GM12878 (cell line): ENCODE results near the gene PPP3CA.

Experiments
- ASH2L ChIP-seq: fragments of 300-600, 200-600 bp; sonication (generic); IDR thresholded peaks from 2 replicates; pipeline ENCODE4 v1.6.1; 2017; ENCODE audit warnings: low read depth, mild to moderate bottlenecking, borderline replicate concordance
- ATF2 ChIP-seq: IDR thresholded peaks from 2 replicates; pipeline ENCODE4 v1.6.1; 2012; ENCODE audit warnings: low read length, inconsistent platforms
- ATF7 ChIP-seq: fragments of 450-650 bp; IDR thresholded peaks from 2 replicates; pipeline ENCODE4 v1.6.1; 2016; ENCODE audit warnings: low read depth, mild to moderate bottlenecking
- BHLHE40 ChIP-seq, 2 experiments: fragments of 450-650 bp in 1 of 2; IDR thresholded peaks; 2 replicates each; pipeline ENCODE4 v1.6.1; 2011 to 2017; ENCODE audit warnings: low read depth in 2 of 2, borderline replicate concordance in 1 of 2, improper control_type of control experiment in 1 of 2, low read length in 1 of 2, mild to moderate bottlenecking in 1 of 2
- BMI1 ChIP-seq: fragments of 450-650 bp; IDR thresholded peaks from 2 replicates; pipeline ENCODE4 v1.6.1; 2016; ENCODE audit warnings: mild to moderate bottlenecking, moderate library complexity, borderline replicate concordance
- BRCA1 ChIP-seq: IDR thresholded peaks from 2 replicates; pipeline ENCODE4 v1.6.1; 2011; ENCODE audit warnings: low read depth, low read length, improper control_type of control experiment
- CBX5 ChIP-seq: sonication (generic); IDR thresholded peaks from 2 replicates; pipeline ENCODE4 v1.6.1; 2016; ENCODE audit warnings: low read depth, moderate library complexity, mild to moderate bottlenecking, inconsistent platforms
- CREB1 ChIP-seq: IDR thresholded peaks from 2 replicates; pipeline ENCODE4 v1.6.1; 2012; ENCODE audit warnings: low read depth, mild to moderate bottlenecking, inconsistent platforms
- MTA2 ChIP-seq: fragments of 450-650 bp; IDR thresholded peaks from 2 replicates; pipeline ENCODE4 v1.6.1; 2016; ENCODE audit warnings: low read depth, mild to moderate bottlenecking, moderate library complexity
- POLR2A ChIP-seq: IDR thresholded peaks from 2 replicates; pipeline ENCODE4 v1.6.1; 2011; ENCODE audit warnings: low read depth, mild to moderate bottlenecking, low read length
- RFX5 ChIP-seq: IDR thresholded peaks from 2 replicates; pipeline ENCODE4 v1.6.1; 2011; ENCODE audit warnings: low read depth, low read length, improper control_type of control experiment
- TF ChIP-seq, protein P1 (sequence below), 3 experiments: IDR thresholded peaks in 2 of 3; conservative IDR thresholded peaks in 1 of 3; 2 replicates each; pipeline ENCODE4 v1.5.1; 2011; ENCODE audit warnings: low read depth in 3 of 3, low read length in 3 of 3, mild to moderate bottlenecking in 3 of 3, control low read depth in 2 of 3, moderate library complexity in 2 of 3, inconsistent platforms in 1 of 3, mixed read lengths in 1 of 3; ENCODE audit not compliant: control insufficient read depth in 2 of 3, insufficient read depth in 1 of 3; ENCODE audit errors: extremely low read depth in 1 of 3
- TF ChIP-seq, protein P2 (sequence below): IDR thresholded peaks from 2 replicates; pipeline ENCODE4 v1.6.1; 2012; ENCODE audit warnings: low read depth, low read length, improper control_type of control experiment

GRCh38 chr4:101236097-101236496, 111.2 kb downstream of the PPP3CA start:
- TF ChIP-seq, protein P1, sequence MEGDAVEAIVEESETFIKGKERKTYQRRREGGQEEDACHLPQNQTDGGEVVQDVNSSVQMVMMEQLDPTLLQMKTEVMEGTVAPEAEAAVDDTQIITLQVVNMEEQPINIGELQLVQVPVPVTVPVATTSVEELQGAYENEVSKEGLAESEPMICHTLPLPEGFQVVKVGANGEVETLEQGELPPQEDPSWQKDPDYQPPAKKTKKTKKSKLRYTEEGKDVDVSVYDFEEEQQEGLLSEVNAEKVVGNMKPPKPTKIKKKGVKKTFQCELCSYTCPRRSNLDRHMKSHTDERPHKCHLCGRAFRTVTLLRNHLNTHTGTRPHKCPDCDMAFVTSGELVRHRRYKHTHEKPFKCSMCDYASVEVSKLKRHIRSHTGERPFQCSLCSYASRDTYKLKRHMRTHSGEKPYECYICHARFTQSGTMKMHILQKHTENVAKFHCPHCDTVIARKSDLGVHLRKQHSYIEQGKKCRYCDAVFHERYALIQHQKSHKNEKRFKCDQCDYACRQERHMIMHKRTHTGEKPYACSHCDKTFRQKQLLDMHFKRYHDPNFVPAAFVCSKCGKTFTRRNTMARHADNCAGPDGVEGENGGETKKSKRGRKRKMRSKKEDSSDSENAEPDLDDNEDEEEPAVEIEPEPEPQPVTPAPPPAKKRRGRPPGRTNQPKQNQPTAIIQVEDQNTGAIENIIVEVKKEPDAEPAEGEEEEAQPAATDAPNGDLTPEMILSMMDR (IDR thresholded peaks at IDR 0.05 in 2 of 3, conservative IDR thresholded peaks at IDR 0.05 in 1 of 3; ENCODE audit: control insufficient read depth in 2 of 3, extremely low read depth in 1 of 3, insufficient read depth in 1 of 3, low read depth in 3 of 3, low read length in 3 of 3): no peak
- no peak for TF ChIP-seq CREB1
- TF ChIP-seq ASH2L: no peak
- TF ChIP-seq POLR2A: no peak
- no peak for TF ChIP-seq CBX5
- TF ChIP-seq BMI1: no peak
- TF ChIP-seq, protein P2, sequence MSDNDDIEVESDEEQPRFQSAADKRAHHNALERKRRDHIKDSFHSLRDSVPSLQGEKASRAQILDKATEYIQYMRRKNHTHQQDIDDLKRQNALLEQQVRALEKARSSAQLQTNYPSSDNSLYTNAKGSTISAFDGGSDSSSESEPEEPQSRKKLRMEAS: no peak
- no peak for TF ChIP-seq BRCA1
- TF ChIP-seq ATF2: no peak
- no peak for TF ChIP-seq MTA2
- TF ChIP-seq RFX5: no peak
- TF ChIP-seq BHLHE40 (IDR thresholded peaks at IDR 0.05; ENCODE audit: borderline replicate concordance in 1 of 2, low read depth in 2 of 2, low read length in 1 of 2): no peak
- no peak for TF ChIP-seq ATF7
